Measurements from ENCODE around the gene ITPK1. TPM values are rescaled to one million over a fixed set of nuclear protein-coding genes. Genes with fewer than 3 reads are reported as not detected.

The ITPK1 gene
- total RNA-seq, 1 experiment from 2014 or later: 53.2 TPM

GRCh38 chr14:92890830-92891588 is 224.7 kb downstream of the ITPK1 start:
- in situ Hi-C loops (cut with HindIII; ENCODE audit: low pct_unique_long_range_greater_than_20kb, low sequenced_read_pairs): no loop called here
- no peak for DNase-seq (ENCODE audit: low read depth)

- in situ Hi-C loops (cut with HindIII; ENCODE audit: low pct_unique_long_range_greater_than_20kb, low sequenced_read_pairs): no loop called here
Measured at GRCh38 chr14:92888896-92889295, 226.8 kb downstream of the ITPK1 start.

GRCh38 chr14:92887157-92887556 is 228.6 kb downstream of the ITPK1 start:
- DNase-seq (ENCODE audit: low read depth): no peak
- in situ Hi-C loops (cut with HindIII; ENCODE audit: low pct_unique_long_range_greater_than_20kb, low sequenced_read_pairs): no loop called here

More at GRCh38 chr14:92888896-92889295, 226.8 kb downstream of the ITPK1 start:
- no peak for DNase-seq (ENCODE audit: low read depth)

Other genes with a start within 250 kb of the ITPK1 start
- gene CHGA, start 192.8 kb downstream of the ITPK1 start, total RNA-seq (2014; rRNA removed; shearing (Covaris generic); ENCODE audit: low replicate concordance): 93.0 and 123 TPM in 2 replicates
- 18.5 and 22.6 TPM in 2 replicates for gene MOAP1, start 69.0 kb upstream of the ITPK1 start, total RNA-seq (2014; rRNA removed; shearing (Covaris generic); ENCODE audit: low replicate concordance)
- 16.7 and 22.2 TPM in 2 replicates for gene LYSET, start 69.4 kb upstream of the ITPK1 start, total RNA-seq (2014; rRNA removed; shearing (Covaris generic); ENCODE audit: low replicate concordance)
- 11.9 and 12.7 TPM in 2 replicates for gene GON7, start 91.1 kb upstream of the ITPK1 start, total RNA-seq (2014; rRNA removed; shearing (Covaris generic); ENCODE audit: low replicate concordance)
- gene UBR7, start 91.3 kb upstream of the ITPK1 start, total RNA-seq (2014; rRNA removed; shearing (Covaris generic); ENCODE audit: low replicate concordance): 15.0 and 16.4 TPM in 2 replicates
- 11.2 and 12.9 TPM in 2 replicates for gene BTBD7, start 217.1 kb upstream of the ITPK1 start, total RNA-seq (2014; rRNA removed; shearing (Covaris generic); ENCODE audit: low replicate concordance)
- gene COX8C, start 231.3 kb upstream of the ITPK1 start, total RNA-seq (2014; rRNA removed; shearing (Covaris generic); ENCODE audit: low replicate concordance): not detected in 2 replicates

Data from Caki2 (cell line).